ENCODE measurements around the gene GLIPR2. TPM values are rescaled to one million over a fixed set of nuclear protein-coding genes. Genes with fewer than 3 reads are reported as not detected.

GLIPR2 gene
- polyA plus RNA-seq, 1 donor (not counting 4 experiments of a cell fraction or from before 2014, with no cell fraction given): 3.7 TPM

GRCh38 chr9:36190388-36191289 lies 54.1 kb downstream of the GLIPR2 start, which contains the start of gene CLTA:
Gene CLTA, plus strand, starts transcription at chr9:36190921. Its CDS starts 136 bp downstream, at chr9:36191057.
- peaks cover 30% of the 10 kb centered on the region for H4K20me1 ChIP-seq (ENCODE audit: control insufficient read depth, extremely low read depth, insufficient read depth, low read length)
- H3K4me2 ChIP-seq (ENCODE audit: control insufficient read depth, extremely low read depth, insufficient read depth, low read depth, low read length): peak within 1 kb of the TSS; percentile 92
- peak within 1 kb of the TSS; percentile 71 to 87 (median 77) for H3K4me3 ChIP-seq (ENCODE audit: control insufficient read depth in 2 of 3, extremely low read depth in 1 of 3, insufficient read depth in 2 of 3, low read depth in 1 of 3, low read length in 3 of 3)
- peaks cover 38% of the 10 kb centered on the region for H3K4me1 ChIP-seq (ENCODE audit: control insufficient read depth, extremely low read depth, insufficient read depth, low read length)
- DNase-seq (ENCODE audit: low read depth, low spot score) (peak; percentile 91), FAIRE-seq (peak; percentile 86)
- H3K9me3 ChIP-seq (ENCODE audit: control insufficient read depth, low read depth, low read length): no peaks in the 10 kb centered on the region
- H3K9ac ChIP-seq (ENCODE audit: control insufficient read depth, extremely low read depth, insufficient read depth, low read length): peak within 1 kb of the TSS; percentile 92
- peak within 1 kb of the TSS; percentile 92 for H3K27ac ChIP-seq (ENCODE audit: control insufficient read depth, insufficient read depth, low read length)
- H3K27me3 ChIP-seq (ENCODE audit: control insufficient read depth, extremely low read depth, insufficient read depth, low read length): no peaks in the 10 kb centered on the region
- peaks cover 11% of the 10 kb centered on the region for H3K9me1 ChIP-seq (ENCODE audit: control insufficient read depth, extremely low read depth, insufficient read depth, low read length)
- dilution Hi-C loops (cut with MboI; ENCODE audit: extremely low pct_ligation_motif_present, low sequenced_read_pairs): loop anchor here (10.0 kb wide), 1 partner anchor 46 kb away; no protein-coding TSS in a partner anchor
- peaks cover 5 to 9% of the 10 kb centered on the region in 2 experiments for H3K36me3 ChIP-seq (ENCODE audit: control insufficient read depth in 2 of 2, extremely low read depth in 1 of 2, insufficient read depth in 2 of 2, low read length in 2 of 2)
- TF ChIP-seq CTCF (optimal IDR thresholded peaks at IDR 0.05 in 1 of 3, IDR thresholded peaks at IDR 0.05 in 1 of 3, conservative IDR thresholded peaks at IDR 0.05 in 1 of 3; ENCODE audit: extremely low read depth in 1 of 3, insufficient read depth in 2 of 3, low read length in 3 of 3) (peak; percentile 35 to 55 (median 49)), EZH2 (IDR thresholded peaks at IDR 0.05; ENCODE audit: low read length) (no peak)
- peaks cover 50% of the 10 kb centered on the region for H3K79me2 ChIP-seq (ENCODE audit: control insufficient read depth, insufficient read depth, low read length)
- peak within 1 kb of the TSS; percentile 94 for H2AFZ ChIP-seq (ENCODE audit: control insufficient read depth, low read length)

- Histone ChIP-seq H3K36me3 (ENCODE audit: control insufficient read depth in 2 of 2, extremely low read depth in 1 of 2, insufficient read depth in 2 of 2, low read length in 2 of 2) (peaks cover 5 to 9% of the 10 kb centered on the region in 2 experiments), H2AFZ (ENCODE audit: control insufficient read depth, low read length) (peak overlapping the region; percentile 86), H3K9me3 (ENCODE audit: control insufficient read depth, low read depth, low read length) (no peaks in the 10 kb centered on the region), H3K4me1 (ENCODE audit: control insufficient read depth, extremely low read depth, insufficient read depth, low read length) (peaks cover 38% of the 10 kb centered on the region), H3K9ac (ENCODE audit: control insufficient read depth, extremely low read depth, insufficient read depth, low read length) (peak overlapping the region; percentile 92), H3K27me3 (ENCODE audit: control insufficient read depth, extremely low read depth, insufficient read depth, low read length) (no peaks in the 10 kb centered on the region), H3K79me2 (ENCODE audit: control insufficient read depth, insufficient read depth, low read length) (peaks cover 54% of the 10 kb centered on the region), H3K4me2 (ENCODE audit: control insufficient read depth, extremely low read depth, insufficient read depth, low read depth, low read length) (peak overlapping the region; percentile 92), H3K9me1 (ENCODE audit: control insufficient read depth, extremely low read depth, insufficient read depth, low read length) (peaks cover 11% of the 10 kb centered on the region), H3K4me3 (ENCODE audit: control insufficient read depth in 2 of 3, extremely low read depth in 1 of 3, insufficient read depth in 2 of 3, low read depth in 1 of 3, low read length in 3 of 3) (peak overlapping the region; percentile 71 to 87 (median 77)), H4K20me1 (ENCODE audit: control insufficient read depth, extremely low read depth, insufficient read depth, low read length) (peaks cover 30% of the 10 kb centered on the region), H3K27ac (ENCODE audit: control insufficient read depth, insufficient read depth, low read length) (peak overlapping the region; percentile 92)
- no peak for TF ChIP-seq EZH2 (IDR thresholded peaks at IDR 0.05; ENCODE audit: low read length)
- no peak for TF ChIP-seq CTCF (optimal IDR thresholded peaks at IDR 0.05 in 1 of 3, IDR thresholded peaks at IDR 0.05 in 1 of 3, conservative IDR thresholded peaks at IDR 0.05 in 1 of 3; ENCODE audit: extremely low read depth in 1 of 3, insufficient read depth in 2 of 3, low read length in 3 of 3)
- dilution Hi-C loops (cut with MboI; ENCODE audit: extremely low pct_ligation_motif_present, low sequenced_read_pairs): loop anchor here (10.0 kb wide), 1 partner anchor 46 kb away; no protein-coding TSS in a partner anchor
- FAIRE-seq: no peak
- no peak for DNase-seq (ENCODE audit: low read depth, low spot score)
Observed at GRCh38 chr9:36191290-36191645, 54.7 kb downstream of the GLIPR2 start.

Measured in keratinocyte (primary cell).